WI38 (cell line): Measurements from ENCODE around the gene DUSP6.

ENCODE experiments used
- H3K4me3 ChIP-seq: 2 replicates; pipeline ENCODE4 v1.5.1; 2011; ENCODE audit warnings: low read depth, mild to moderate bottlenecking, control low read depth, low read length
- CTCF ChIP-seq: IDR thresholded peaks from 2 replicates; pipeline ENCODE4 v1.5.1; 2012; ENCODE audit warnings: low read depth, mild to moderate bottlenecking, control low read depth, low read length

DUSP6 gene

GRCh38 chr12:89320735-89321134, 31.6 kb downstream of the DUSP6 start:
- H3K4me3 ChIP-seq, result no peak overlapping the region
- TF ChIP-seq CTCF, result no peak

GRCh38 chr12:89319606-89320005, 32.7 kb downstream of the DUSP6 start:
- H3K4me3 ChIP-seq, result no peak overlapping the region
- no peak for TF ChIP-seq CTCF

- TF ChIP-seq CTCF, result no peak
- no peak overlapping the region for H3K4me3 ChIP-seq
Measured at GRCh38 chr12:89319122-89319521, 33.2 kb downstream of the DUSP6 start.

GRCh38 chr12:89316705-89317139, 35.6 kb downstream of the DUSP6 start:
- TF ChIP-seq CTCF, result no peak

GRCh38 chr12:89314060-89314761, 38.1 kb downstream of the DUSP6 start:
- no peak for TF ChIP-seq CTCF
- no peak overlapping the region for H3K4me3 ChIP-seq

More at GRCh38 chr12:89316705-89317139, 35.6 kb downstream of the DUSP6 start:
- H3K4me3 ChIP-seq, result no peak overlapping the region

GRCh38 chr12:89311703-89312293, 40.5 kb downstream of the DUSP6 start:
- no peak for TF ChIP-seq CTCF
- H3K4me3 ChIP-seq, result no peak overlapping the region

- TF ChIP-seq CTCF, result no peak
- H3K4me3 ChIP-seq, result no peak overlapping the region
Measured at GRCh38 chr12:89309815-89310214, 42.5 kb downstream of the DUSP6 start.
